Natural killer cell (primary cell): ENCODE results near the gene GJA5. TPM values are rescaled to one million over a fixed set of nuclear protein-coding genes. Genes with fewer than 3 reads are reported as not detected.

Experiments
- ATAC-seq, 3 donors: fragments of 150-1000 bp in 2 of 3; fragments of 200-7000 bp in 1 of 3; cut with Tn5 transposase; 1 replicate in 1 of 3; 2 replicates in 2 of 3; pipeline ENCODE4 v1.10.0; 2021; ENCODE audit warnings: mild to moderate bottlenecking in 2 of 3, moderate library complexity in 2 of 3
- DNase-seq, 2 donors: peaks; one replicate each; pipeline versions ENCODE4 v3.0.0 to v3.0.0-alpha.2; 2013 to 2021; ENCODE audit warnings: mixed read lengths in 1 of 2
- H3K27ac ChIP-seq: one replicate; pipeline ENCODE4 v1.5.1; 2013; ENCODE audit warnings: mild to moderate bottlenecking, low read length
- H3K27me3 ChIP-seq: one replicate; pipeline ENCODE4 v1.6.1; 2013; ENCODE audit warnings: low read length; ENCODE audit not compliant: control insufficient read depth, insufficient read depth
- H3K36me3 ChIP-seq: one replicate; pipeline ENCODE4 v1.6.1; 2013; ENCODE audit warnings: low read length; ENCODE audit not compliant: control insufficient read depth, insufficient read depth
- H3K4me1 ChIP-seq: one replicate; pipeline ENCODE4 v1.6.1; 2013; ENCODE audit warnings: low read length; ENCODE audit not compliant: control insufficient read depth, insufficient read depth
- H3K4me3 ChIP-seq: one replicate; pipeline ENCODE4 v1.5.1; 2013; ENCODE audit warnings: low read length
- H3K9me3 ChIP-seq: one replicate; pipeline ENCODE4 v1.6.1; 2013; ENCODE audit warnings: low read length; ENCODE audit not compliant: control insufficient read depth, insufficient read depth
- H3K27ac Mint-ChIP-seq, 2 donors: one replicate each; pipeline ENCODE4 v1.8.0; 2022; ENCODE audit warnings: mild to moderate bottlenecking in 2 of 2, mixed read lengths in 2 of 2, moderate library complexity in 1 of 2
- H3K27me3 Mint-ChIP-seq, 2 donors: one replicate each; pipeline ENCODE4 v1.8.0; 2022; ENCODE audit warnings: low read depth in 2 of 2, mixed read lengths in 2 of 2
- H3K36me3 Mint-ChIP-seq: one replicate; pipeline ENCODE4 v1.8.0; 2022; ENCODE audit warnings: mixed read lengths
- H3K4me1 Mint-ChIP-seq, 2 donors: one replicate each; pipeline ENCODE4 v1.8.0; 2022; ENCODE audit warnings: mixed read lengths in 2 of 2
- H3K4me3 Mint-ChIP-seq: one replicate; pipeline ENCODE4 v1.8.0; 2022; ENCODE audit warnings: mild to moderate bottlenecking, moderate library complexity, mixed read lengths
- H3K9me3 Mint-ChIP-seq, 2 donors: one replicate each; pipeline ENCODE4 v1.8.0; 2022; ENCODE audit warnings: mixed read lengths in 2 of 2
- CTCF ChIP-seq: fragments of 200-600 bp; IDR thresholded peaks from one replicate; pipeline ENCODE4 v1.8.0; 2022; ENCODE audit warnings: antibody characterized with exemption
- WGBS: methylation state at CpG from one replicate; pipeline ENCODE4 v1.1.7; 2013; ENCODE audit warnings: missing lambda C conversion rate; ENCODE audit not compliant: insufficient coverage; 5-methylcytosine and 5-hydroxymethylcytosine counted together
- intact Hi-C: fragments of 100-400 bp; cut with micrococcal nuclease; formaldehyde crosslinking; loops from one replicate; pipeline ENCODE4 v1.14.2; 2022
- total RNA-seq, 4 donors: library from RNA; stranded (reverse); fragments of 120-200 nt in 1 of 4; gene quantifications; one replicate each; pipeline versions ENCODE4 v1.2.3 to v1.2.4, GENCODE V29; 2013 to 2022

GJA5 gene
- total RNA-seq, 3 donors from 2014 or later (not counting 1 experiment from before 2014, with no cell fraction given), result not detected

- intact Hi-C loops, result no loop called here
- no peaks in the 10 kb centered on the region for H3K4me1 ChIP-seq
- Mint-ChIP-seq H3K36me3 (no peaks in the 10 kb centered on the region), H3K4me1 (no peaks in the 10 kb centered on the region), H3K27ac (no peak overlapping the region), H3K9me3 (no peaks in the 10 kb centered on the region), H3K27me3 (peaks cover 14 to 32% of the 10 kb centered on the region in 2 donors), H3K4me3 (no peak overlapping the region)
- 89% methylated on average over 1 of the region's 2 CpGs for WGBS
- peaks cover 3% of the 10 kb centered on the region for H3K27me3 ChIP-seq
- no peak for DNase-seq
- ATAC-seq, result no peak
- no peak for TF ChIP-seq CTCF
- H3K27ac ChIP-seq, result no peak overlapping the region
- H3K36me3 ChIP-seq, result no peaks in the 10 kb centered on the region
- H3K9me3 ChIP-seq, result no peaks in the 10 kb centered on the region
- no peak overlapping the region for H3K4me3 ChIP-seq
Measured at GRCh38 chr1:147768582-147768981, 8.2 kb upstream of the GJA5 start.

GRCh38 chr1:147768101-147768500 is 7.7 kb upstream of the GJA5 start:
- Histone ChIP-seq H3K27ac (no peak overlapping the region), H3K9me3 (no peaks in the 10 kb centered on the region), H3K4me1 (no peaks in the 10 kb centered on the region), H3K4me3 (no peak overlapping the region), H3K27me3 (peaks cover 3% of the 10 kb centered on the region), H3K36me3 (no peaks in the 10 kb centered on the region)
- TF ChIP-seq CTCF, result no peak
- intact Hi-C loops, result no loop called here
- Mint-ChIP-seq H3K4me1 (peaks cover 2 to 5% of the 10 kb centered on the region in 2 donors), H3K27me3 (peaks cover 9 to 27% of the 10 kb centered on the region in 2 donors), H3K27ac (no peak overlapping the region), H3K36me3 (no peaks in the 10 kb centered on the region), H3K4me3 (no peak overlapping the region), H3K9me3 (no peaks in the 10 kb centered on the region)
- ATAC-seq (no peak), DNase-seq (no peak)
- 94% methylated on average over 1 of the region's 1 CpG for WGBS

- no peak overlapping the region for H3K4me3 ChIP-seq
- Mint-ChIP-seq H3K9me3 (peaks cover 0 to 2% of the 10 kb centered on the region in 2 donors), H3K4me3 (peak overlapping the region; percentile 7), H3K27ac (peak overlapping the region; percentile 0 to 37), H3K4me1 (peaks cover 20 to 24% of the 10 kb centered on the region in 2 donors), H3K36me3 (no peaks in the 10 kb centered on the region), H3K27me3 (no peaks in the 10 kb centered on the region)
- H3K9me3 ChIP-seq, result no peaks in the 10 kb centered on the region
- H3K27me3 ChIP-seq, result no peaks in the 10 kb centered on the region
- 15% methylated on average over 2 of the region's 3 CpGs for WGBS
- no peaks in the 10 kb centered on the region for H3K36me3 ChIP-seq
- intact Hi-C loops, result no loop called here
- no peak for TF ChIP-seq CTCF
- H3K27ac ChIP-seq, result peak overlapping the region; percentile 4
- peaks cover 6% of the 10 kb centered on the region for H3K4me1 ChIP-seq
- DNase-seq (peak in 1 of 2 donors; percentile 43), ATAC-seq (peak; percentile 49 to 75 (median 62))
Measured at GRCh38 chr1:147762233-147763024, 2.0 kb upstream of the GJA5 start.
